ENCODE results near the gene COA8. TPM values are rescaled to one million over a fixed set of nuclear protein-coding genes. Genes with fewer than 3 reads are reported as not detected.

COA8 gene
- total RNA-seq, 3 donors from 2014 or later (not counting 1 experiment from before 2014, with no cell fraction given): 22.2 to 32.0 (median 24.9) TPM

- H3K4me1 ChIP-seq (ENCODE audit: control insufficient read depth, insufficient read depth, low read length): peaks cover 43% of the 10 kb centered on the region
- no peaks in the 10 kb centered on the region for H3K9me3 ChIP-seq (ENCODE audit: control insufficient read depth, insufficient read depth, low read length)
- Mint-ChIP-seq H3K9me3 (no peaks in the 10 kb centered on the region), H3K27me3 (ENCODE audit: low read depth in 2 of 2) (peaks cover 0 to 3% of the 10 kb centered on the region in 2 donors), H3K27ac (peak overlapping the region; percentile 53 to 85), H3K4me3 (peak overlapping the region; percentile 78), H3K36me3 (no peaks in the 10 kb centered on the region), H3K4me1 (peaks cover 8 to 11% of the 10 kb centered on the region in 2 donors)
- no peak overlapping the region for H3K27ac ChIP-seq (ENCODE audit: low read length)
- 26% methylated on average over 9 of the region's 11 CpGs for WGBS (ENCODE audit: insufficient coverage)
- H3K36me3 ChIP-seq (ENCODE audit: control insufficient read depth, insufficient read depth, low read length): no peaks in the 10 kb centered on the region
- ATAC-seq (no peak), DNase-seq (peak in 1 of 2 donors; percentile 69)
- no peak for TF ChIP-seq CTCF (IDR thresholded peaks at IDR 0.05)
- no peak overlapping the region for H3K4me3 ChIP-seq (ENCODE audit: low read length)
- H3K27me3 ChIP-seq (ENCODE audit: control insufficient read depth, insufficient read depth, low read length): no peaks in the 10 kb centered on the region
- intact Hi-C loops (cut with micrococcal nuclease): no loop called here
Observed at GRCh38 chr14:103625356-103626095, 62.8 kb downstream of the COA8 start.

- peaks cover 0 to 3% of the 10 kb centered on the region in 2 donors for H3K27me3 Mint-ChIP-seq (ENCODE audit: low read depth in 2 of 2)
- H3K4me3 Mint-ChIP-seq: peak overlapping the region; percentile 35
- Histone ChIP-seq H3K27me3 (ENCODE audit: control insufficient read depth, insufficient read depth, low read length) (no peaks in the 10 kb centered on the region), H3K9me3 (ENCODE audit: control insufficient read depth, insufficient read depth, low read length) (no peaks in the 10 kb centered on the region), H3K4me3 (ENCODE audit: low read length) (no peak overlapping the region), H3K36me3 (ENCODE audit: control insufficient read depth, insufficient read depth, low read length) (no peaks in the 10 kb centered on the region), H3K27ac (ENCODE audit: low read length) (no peak overlapping the region), H3K4me1 (ENCODE audit: control insufficient read depth, insufficient read depth, low read length) (peaks cover 47% of the 10 kb centered on the region)
- no peak overlapping the region for H3K27ac Mint-ChIP-seq
- no peaks in the 10 kb centered on the region for H3K9me3 Mint-ChIP-seq
- peaks cover 8 to 14% of the 10 kb centered on the region in 2 donors for H3K4me1 Mint-ChIP-seq
- 74% methylated on average over 5 of the region's 5 CpGs for WGBS (ENCODE audit: insufficient coverage)
- TF ChIP-seq CTCF (IDR thresholded peaks at IDR 0.05): no peak
- H3K36me3 Mint-ChIP-seq: no peaks in the 10 kb centered on the region
- intact Hi-C loops (cut with micrococcal nuclease): no loop called here
- DNase-seq (peak in 1 of 2 donors; percentile 35), ATAC-seq (no peak)
Observed at GRCh38 chr14:103626146-103626850, 63.5 kb downstream of the COA8 start.

GRCh38 chr14:103627073-103628025 lies 64.6 kb downstream of the COA8 start:
- WGBS (ENCODE audit: insufficient coverage): 91% methylated on average over 16 of the region's 16 CpGs
- intact Hi-C loops (cut with micrococcal nuclease): no loop called here

More at GRCh38 chr14:103627073-103628025, 64.6 kb downstream of the COA8 start:
- no peaks in the 10 kb centered on the region for H3K27me3 ChIP-seq (ENCODE audit: control insufficient read depth, insufficient read depth, low read length)
- no peak for ATAC-seq
- TF ChIP-seq CTCF (IDR thresholded peaks at IDR 0.05): no peak
- no peaks in the 10 kb centered on the region for H3K36me3 Mint-ChIP-seq
- H3K27me3 Mint-ChIP-seq (ENCODE audit: low read depth in 2 of 2): peaks cover 0 to 3% of the 10 kb centered on the region in 2 donors
- H3K36me3 ChIP-seq (ENCODE audit: control insufficient read depth, insufficient read depth, low read length): no peaks in the 10 kb centered on the region
- no peaks in the 10 kb centered on the region for H3K9me3 ChIP-seq (ENCODE audit: control insufficient read depth, insufficient read depth, low read length)
- peaks cover 8 to 14% of the 10 kb centered on the region in 2 donors for H3K4me1 Mint-ChIP-seq
- peaks cover 47% of the 10 kb centered on the region for H3K4me1 ChIP-seq (ENCODE audit: control insufficient read depth, insufficient read depth, low read length)
- H3K27ac ChIP-seq (ENCODE audit: low read length): peak overlapping the region; percentile 81
- peak overlapping the region; percentile 79 for H3K4me3 Mint-ChIP-seq
- DNase-seq: no peak
- no peak overlapping the region for H3K4me3 ChIP-seq (ENCODE audit: low read length)
- no peaks in the 10 kb centered on the region for H3K9me3 Mint-ChIP-seq
- H3K27ac Mint-ChIP-seq: peak overlapping the region; percentile 79 to 94
